MM.1S (cell line): ENCODE measurements around the gene ZNF219.

Experiments
- DNase-seq: peaks from one replicate; pipeline ENCODE4 v3.0.0-alpha.2; 2015
- H2AFZ ChIP-seq: fragments of 300-600 bp; sonication (generic); 2 replicates; pipeline ENCODE4 v1.6.0; 2016; ENCODE audit warnings: antibody characterized with exemption, low read length
- H3F3A ChIP-seq: fragments of 300-600 bp; sonication (generic); 2 replicates; pipeline ENCODE4 v1.6.1; 2016; ENCODE audit warnings: mild to moderate bottlenecking, antibody characterized with exemption, low read length, moderate library complexity, mixed read lengths; ENCODE audit not compliant: insufficient read depth
- H3K27ac ChIP-seq: fragments of 300-600 bp; sonication (generic); 2 replicates; pipeline ENCODE4 v1.5.1; 2016; ENCODE audit warnings: mild to moderate bottlenecking, low read length
- H3K27me3 ChIP-seq: fragments of 300-600 bp; sonication (generic); replicated peaks from 2 replicates; pipeline ENCODE4 v1.6.0; 2016; ENCODE audit warnings: low read length; ENCODE audit not compliant: insufficient read depth
- H3K36me3 ChIP-seq: fragments of 300-600 bp; sonication (generic); replicated peaks from 2 replicates; pipeline ENCODE4 v1.6.1; 2016; ENCODE audit warnings: mild to moderate bottlenecking, low read length, mixed read lengths; ENCODE audit not compliant: insufficient read depth
- H3K4me1 ChIP-seq: fragments of 300-600 bp; sonication (generic); 2 replicates; pipeline ENCODE4 v1.6.1; 2016; ENCODE audit warnings: low read length, mixed read lengths
- H3K4me2 ChIP-seq: fragments of 300-600 bp; sonication (generic); 2 replicates; pipeline ENCODE4 v1.6.0; 2016; ENCODE audit warnings: low read depth, low read length
- H3K4me3 ChIP-seq: fragments of 300-600 bp; sonication (generic); 2 replicates; pipeline ENCODE4 v1.5.1; 2016; ENCODE audit warnings: low read length, mixed read lengths
- H3K79me2 ChIP-seq: fragments of 300-600 bp; sonication (generic); 2 replicates; pipeline ENCODE4 v1.6.1; 2016; ENCODE audit warnings: mixed run types, low read length, mixed read lengths
- H3K9ac ChIP-seq: fragments of 300-600 bp; sonication (generic); 2 replicates; pipeline ENCODE4 v1.6.1; 2016; ENCODE audit warnings: low read length, mixed read lengths
- H3K9me2 ChIP-seq: fragments of 300-600 bp; sonication (generic); replicated peaks from 2 replicates; pipeline ENCODE4 v1.6.1; 2016; ENCODE audit warnings: mild to moderate bottlenecking, low read length, mixed read lengths; ENCODE audit not compliant: insufficient read depth
- H3K9me3 ChIP-seq: fragments of 300-600 bp; sonication (generic); replicated peaks from 2 replicates; pipeline ENCODE4 v1.6.1; 2016; ENCODE audit warnings: mild to moderate bottlenecking, low read length, mixed read lengths; ENCODE audit not compliant: insufficient read depth
- H4K20me1 ChIP-seq: fragments of 300-600 bp; sonication (generic); 2 replicates; pipeline ENCODE4 v1.6.1; 2016; ENCODE audit warnings: mild to moderate bottlenecking, low read length, moderate library complexity, mixed read lengths; ENCODE audit not compliant: insufficient read depth
- EZH2 ChIP-seq: fragments of 300-600 bp; sonication (generic); optimal IDR thresholded peaks from 2 replicates; pipeline ENCODE3; 2017; ENCODE audit warnings: low read depth, mild to moderate bottlenecking, antibody characterized with exemption, low read length, mixed read lengths
- EZH2phosphoT487 ChIP-seq: fragments of 300-600 bp; sonication (generic); IDR thresholded peaks from 2 replicates; pipeline ENCODE4 v1.6.1; 2018; ENCODE audit warnings: antibody characterized with exemption, low read length
- TF ChIP-seq, protein P1 (sequence below): fragments of 300-600 bp; sonication (generic); IDR thresholded peaks from 2 replicates; pipeline ENCODE4 v1.5.1; 2016; ENCODE audit warnings: antibody characterized with exemption, low read length, mixed read lengths

Gene ZNF219

DNA sequence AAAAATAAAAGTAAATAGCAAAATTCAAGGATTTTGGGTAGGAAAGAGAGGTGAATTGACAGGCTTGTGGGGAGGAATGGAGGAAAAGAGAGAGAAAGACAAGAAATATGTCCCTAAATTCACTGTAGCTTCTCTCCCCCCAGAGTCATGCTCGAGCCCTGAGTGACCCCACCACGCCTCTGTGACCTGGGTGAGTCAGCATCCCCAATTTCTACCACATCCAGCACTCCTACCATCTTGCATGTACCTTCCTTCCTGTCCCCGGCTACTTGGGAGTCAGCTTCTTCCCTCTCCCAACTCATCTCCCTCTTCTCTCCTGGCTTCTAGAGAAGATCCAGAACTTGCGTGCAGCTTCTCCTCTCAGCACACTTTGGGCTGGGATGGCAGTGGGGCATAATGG, 9.8 kb downstream of the ZNF219 start:
- no peak for TF ChIP-seq EZH2phosphoT487
- no peak for TF ChIP-seq EZH2
- TF ChIP-seq, protein P1, sequence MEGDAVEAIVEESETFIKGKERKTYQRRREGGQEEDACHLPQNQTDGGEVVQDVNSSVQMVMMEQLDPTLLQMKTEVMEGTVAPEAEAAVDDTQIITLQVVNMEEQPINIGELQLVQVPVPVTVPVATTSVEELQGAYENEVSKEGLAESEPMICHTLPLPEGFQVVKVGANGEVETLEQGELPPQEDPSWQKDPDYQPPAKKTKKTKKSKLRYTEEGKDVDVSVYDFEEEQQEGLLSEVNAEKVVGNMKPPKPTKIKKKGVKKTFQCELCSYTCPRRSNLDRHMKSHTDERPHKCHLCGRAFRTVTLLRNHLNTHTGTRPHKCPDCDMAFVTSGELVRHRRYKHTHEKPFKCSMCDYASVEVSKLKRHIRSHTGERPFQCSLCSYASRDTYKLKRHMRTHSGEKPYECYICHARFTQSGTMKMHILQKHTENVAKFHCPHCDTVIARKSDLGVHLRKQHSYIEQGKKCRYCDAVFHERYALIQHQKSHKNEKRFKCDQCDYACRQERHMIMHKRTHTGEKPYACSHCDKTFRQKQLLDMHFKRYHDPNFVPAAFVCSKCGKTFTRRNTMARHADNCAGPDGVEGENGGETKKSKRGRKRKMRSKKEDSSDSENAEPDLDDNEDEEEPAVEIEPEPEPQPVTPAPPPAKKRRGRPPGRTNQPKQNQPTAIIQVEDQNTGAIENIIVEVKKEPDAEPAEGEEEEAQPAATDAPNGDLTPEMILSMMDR = no peak
- Histone ChIP-seq H3K79me2 (no peaks in the 10 kb centered on the region), H3F3A (no peaks in the 10 kb centered on the region), H4K20me1 (no peaks in the 10 kb centered on the region), H3K4me3 (no peak overlapping the region), H2AFZ (no peak overlapping the region), H3K27me3 (no peaks in the 10 kb centered on the region), H3K27ac (no peak overlapping the region), H3K9me2 (no peaks in the 10 kb centered on the region), H3K36me3 (no peaks in the 10 kb centered on the region), H3K4me2 (no peak overlapping the region), H3K9ac (no peak overlapping the region), H3K4me1 (no peaks in the 10 kb centered on the region), H3K9me3 (no peaks in the 10 kb centered on the region)
- DNase-seq = no peak

DNA sequence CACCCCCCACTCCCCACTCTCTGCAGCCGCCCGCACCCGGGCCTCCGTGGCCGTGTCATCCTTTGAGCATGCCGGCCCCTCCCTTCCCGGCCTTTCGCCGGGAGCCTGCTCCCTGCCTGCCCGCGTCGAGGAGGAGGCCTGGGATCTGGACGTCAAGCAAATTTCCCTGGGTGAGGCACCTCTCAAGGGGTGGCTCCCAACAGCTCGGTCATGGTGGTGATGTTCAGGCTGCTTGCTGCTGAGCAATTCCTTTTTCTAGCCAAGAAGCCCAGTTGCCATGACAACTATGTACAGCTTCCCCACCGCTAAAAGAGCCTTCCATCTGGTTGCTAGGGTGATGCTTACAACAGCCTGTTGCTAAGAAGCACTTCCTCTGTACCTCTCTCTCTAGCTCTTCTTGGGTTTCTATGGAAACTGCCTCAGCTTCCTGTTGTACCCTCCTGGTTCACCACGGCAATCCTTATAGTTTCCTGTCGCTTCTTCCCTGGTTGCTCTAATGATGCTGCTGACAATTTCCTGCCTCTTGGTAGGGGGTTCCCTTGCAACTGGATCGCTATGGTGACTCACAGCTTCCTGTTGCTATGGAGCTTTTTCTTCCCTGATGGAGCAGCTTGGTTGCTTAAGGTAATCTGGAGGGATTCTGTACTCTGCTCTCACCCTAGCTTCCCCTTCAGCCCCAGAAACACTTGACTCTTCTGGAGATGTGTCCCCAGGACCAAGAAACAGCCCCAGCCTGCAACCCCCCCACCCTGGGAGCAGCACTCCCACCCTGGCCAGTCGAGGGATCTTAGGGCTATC, 11.0 kb downstream of the ZNF219 start:
- Histone ChIP-seq H3K9me2 (no peaks in the 10 kb centered on the region), H3K27ac (no peak overlapping the region), H3K36me3 (no peaks in the 10 kb centered on the region), H4K20me1 (no peaks in the 10 kb centered on the region), H3K9ac (no peak overlapping the region), H3K9me3 (no peaks in the 10 kb centered on the region), H3K79me2 (no peaks in the 10 kb centered on the region), H3K4me1 (no peaks in the 10 kb centered on the region), H3K4me3 (no peak overlapping the region), H2AFZ (no peak overlapping the region), H3K4me2 (no peak overlapping the region), H3F3A (no peaks in the 10 kb centered on the region), H3K27me3 (no peaks in the 10 kb centered on the region)
- DNase-seq = peak; percentile 39
- no peak for TF ChIP-seq EZH2
- TF ChIP-seq, protein P1 = no peak
- TF ChIP-seq EZH2phosphoT487 = no peak

DNA sequence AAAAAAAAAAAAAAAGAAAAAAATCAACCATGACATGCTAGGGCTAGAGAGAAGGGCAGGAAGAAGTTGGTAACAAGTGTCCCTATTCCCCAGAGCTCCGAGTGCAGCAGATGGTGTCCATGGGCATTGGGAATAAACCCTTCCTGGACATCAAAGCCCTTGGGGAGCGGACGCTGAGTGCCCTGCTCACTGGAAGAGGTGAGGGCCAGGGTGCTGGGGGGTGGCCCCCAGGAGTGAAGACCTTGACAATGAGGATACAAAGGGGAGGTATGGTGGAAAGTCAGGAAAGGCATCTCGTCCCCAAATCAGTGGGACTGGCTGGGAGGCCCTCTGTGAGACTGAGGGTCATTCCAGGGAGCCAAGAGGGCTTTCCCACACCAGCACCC, 11.6 kb downstream of the ZNF219 start:
- no peaks in the 10 kb centered on the region for H3K36me3 ChIP-seq

More for the DNA sequence above, 11.6 kb downstream of the ZNF219 start:
- Histone ChIP-seq H3K27me3 (no peaks in the 10 kb centered on the region), H3F3A (no peaks in the 10 kb centered on the region), H3K9me3 (no peaks in the 10 kb centered on the region), H3K79me2 (no peaks in the 10 kb centered on the region), H3K4me1 (no peaks in the 10 kb centered on the region), H3K4me3 (no peak overlapping the region), H3K9me2 (no peaks in the 10 kb centered on the region), H3K9ac (no peak overlapping the region), H3K4me2 (no peak overlapping the region), H2AFZ (no peak overlapping the region), H4K20me1 (no peaks in the 10 kb centered on the region), H3K27ac (no peak overlapping the region)
- no peak for TF ChIP-seq EZH2
- no peak for TF ChIP-seq EZH2phosphoT487
- TF ChIP-seq, protein P1 = no peak
- DNase-seq = no peak
